HG03558 (cell line): Measurements from ENCODE around the gene PDCD1.

Source experiments
- ATAC-seq: cut with Tn5 transposase; IDR thresholded peaks from one replicate; pipeline ENCODE4 v1.9.1; 2021; ENCODE audit warnings: moderate number of reproducible peaks; ENCODE audit not compliant: unreplicated experiment; ENCODE audit errors: extremely low read depth

Gene PDCD1

DNA sequence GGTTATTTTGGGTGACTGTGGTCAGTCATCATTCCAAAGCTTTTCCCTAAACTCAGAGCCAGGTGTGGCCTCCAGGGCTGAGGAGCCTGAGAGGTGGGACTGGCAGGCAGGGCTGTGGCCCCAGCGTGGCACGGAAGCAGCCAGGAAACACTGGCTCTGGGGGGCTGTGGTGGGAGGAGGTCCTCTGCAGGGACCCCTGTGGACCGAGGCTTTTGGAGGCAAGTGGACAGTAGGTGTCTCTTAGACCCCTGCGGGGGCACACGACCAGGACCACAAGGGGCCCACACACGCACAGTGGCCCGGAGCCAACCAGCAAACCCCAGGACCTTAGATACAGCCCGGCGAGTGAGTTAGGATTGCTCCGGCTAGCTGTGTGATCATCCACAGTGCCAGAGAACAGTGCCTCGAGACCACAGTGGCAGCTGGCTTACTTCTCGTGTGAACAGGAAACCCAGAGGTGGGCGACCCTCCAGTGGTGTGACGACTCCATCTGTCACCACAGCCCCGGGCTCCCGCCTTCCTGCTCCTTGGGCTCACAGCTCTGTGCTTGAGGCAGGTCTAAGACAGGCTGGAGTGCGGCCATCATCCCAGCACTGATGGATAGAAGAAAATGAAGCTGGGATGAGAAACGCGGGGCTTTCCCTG lies 9.2 kb upstream of the PDCD1 start:
- no peak for ATAC-seq

- ATAC-seq: no peak
Measured at GRCh38 chr2:241866790-241867645, 8.3 kb upstream of the PDCD1 start.

GRCh38 chr2:241865957-241866789 lies 7.5 kb upstream of the PDCD1 start:
- ATAC-seq: no peak

DNA sequence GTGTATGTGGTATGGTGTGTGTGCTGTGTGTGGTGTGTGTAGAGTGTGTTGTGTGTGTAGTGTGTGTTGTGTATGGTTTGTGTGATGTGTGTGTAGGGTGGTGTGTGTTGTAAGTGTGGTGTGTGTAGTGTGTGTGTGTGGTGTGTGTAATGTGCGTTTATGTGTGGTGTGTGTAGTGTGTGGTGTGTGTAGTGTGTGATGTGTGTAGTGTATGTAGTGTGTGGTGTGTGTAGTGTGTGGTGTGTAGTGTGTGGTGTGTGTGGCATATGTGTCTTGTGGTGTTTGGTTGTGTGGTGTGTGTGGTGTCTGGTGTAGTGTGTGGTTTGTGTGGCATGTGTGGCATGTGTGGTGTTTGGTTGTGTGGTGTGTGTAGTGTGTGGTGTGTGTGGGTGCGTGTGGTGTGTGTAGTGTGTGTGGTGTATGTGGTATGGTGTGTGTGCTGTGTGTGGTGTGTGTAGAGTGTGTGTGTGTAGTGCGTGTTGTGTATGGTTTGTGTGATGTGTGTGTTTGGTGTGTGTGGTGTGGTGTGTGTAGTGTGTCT lies 6.8 kb upstream of the PDCD1 start:
- no peak for ATAC-seq

DNA sequence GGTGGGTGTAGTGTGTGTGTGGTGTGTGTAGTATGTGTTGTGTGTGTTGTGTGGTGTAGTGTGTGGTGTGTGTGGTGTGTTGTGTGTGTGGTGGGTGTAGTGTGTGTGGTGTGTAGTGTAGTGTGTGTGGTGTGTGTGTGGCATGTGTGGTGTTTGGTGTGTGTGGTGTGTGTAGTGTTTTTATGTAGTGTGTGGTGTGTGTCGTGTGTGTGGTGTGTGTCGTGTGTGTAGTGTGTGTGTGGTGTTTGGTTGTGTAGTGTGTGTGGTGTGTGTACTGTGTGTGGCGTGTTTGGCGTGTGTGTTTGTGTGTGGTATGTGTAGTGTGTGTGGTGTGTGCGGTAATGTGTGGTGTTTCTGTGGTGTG lies 6.1 kb upstream of the PDCD1 start:
- ATAC-seq: no peak

DNA sequence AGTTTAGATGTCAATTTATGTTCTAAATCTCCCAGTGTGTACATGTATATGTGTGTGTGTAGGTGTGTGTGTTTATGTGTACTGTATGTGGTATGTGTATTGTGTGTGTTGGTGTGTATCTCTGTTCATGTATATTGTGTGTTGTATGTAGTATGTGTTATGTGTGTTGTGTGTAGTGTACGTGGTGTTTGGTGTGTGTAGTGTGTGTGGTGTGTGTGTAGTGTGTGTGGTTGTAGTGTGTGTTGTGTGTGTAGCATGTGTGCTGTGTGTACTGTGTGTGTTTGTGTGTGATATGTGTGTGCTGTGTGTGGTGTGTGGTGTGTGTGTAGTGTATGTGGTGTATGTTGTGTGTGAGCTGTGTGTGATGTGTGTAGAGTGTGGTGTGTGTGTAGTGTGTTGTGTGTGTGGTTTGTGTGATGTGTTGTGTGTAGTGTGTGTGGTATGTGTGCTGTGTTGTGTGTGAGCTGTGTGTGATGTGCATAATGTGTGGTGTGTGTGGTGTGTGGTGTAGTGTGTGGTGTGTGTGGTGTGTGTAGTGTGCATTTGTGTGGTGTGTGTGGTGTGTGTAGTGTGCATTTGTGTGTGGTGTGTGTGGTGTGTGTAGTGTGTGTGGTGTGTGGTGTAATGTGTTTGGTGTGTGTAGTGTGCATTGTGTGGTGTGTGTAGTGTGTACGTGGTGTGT lies 5.6 kb upstream of the PDCD1 start:
- ATAC-seq: no peak

GRCh38 chr2:241863536-241863954 lies 4.9 kb upstream of the PDCD1 start:
- no peak for ATAC-seq

DNA sequence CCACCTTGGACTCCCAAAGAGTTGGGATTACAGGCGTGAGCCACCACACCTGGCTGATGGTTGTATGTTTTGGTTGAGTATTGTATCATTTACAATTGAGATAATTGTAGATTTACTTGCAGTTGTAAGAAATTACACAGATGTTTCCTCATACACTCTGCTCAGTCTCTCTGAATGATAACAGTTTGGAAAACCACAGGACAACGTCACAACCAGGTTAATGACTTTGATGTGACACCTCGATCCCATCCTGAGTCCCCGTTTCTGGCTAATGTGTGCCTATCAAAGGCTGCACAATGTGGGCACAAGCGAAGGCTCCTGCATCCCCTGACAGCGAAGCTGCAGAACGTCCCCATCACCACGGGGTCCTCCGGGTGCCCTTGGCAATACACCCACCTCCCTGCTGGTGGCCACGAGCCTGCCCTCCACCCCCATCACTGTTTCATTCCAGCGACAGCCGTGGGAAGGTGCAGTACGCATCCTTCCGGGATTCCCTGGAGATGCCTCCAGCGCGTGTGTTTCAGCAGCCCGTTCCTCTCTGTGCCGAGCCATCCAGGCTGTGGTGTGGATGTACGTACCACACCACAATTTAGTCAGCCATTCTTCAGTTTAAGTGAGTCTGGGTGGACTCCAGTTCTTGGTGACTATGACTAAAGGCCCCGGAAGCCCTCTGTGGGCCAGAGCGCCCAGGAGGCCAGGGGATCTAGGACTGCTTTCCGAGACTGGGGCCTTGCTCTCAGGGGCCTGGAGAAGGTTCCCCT lies 4.3 kb upstream of the PDCD1 start:
- no peak for ATAC-seq

- ATAC-seq: no peak
Measured at GRCh38 chr2:241862093-241862492, 3.4 kb upstream of the PDCD1 start.

DNA sequence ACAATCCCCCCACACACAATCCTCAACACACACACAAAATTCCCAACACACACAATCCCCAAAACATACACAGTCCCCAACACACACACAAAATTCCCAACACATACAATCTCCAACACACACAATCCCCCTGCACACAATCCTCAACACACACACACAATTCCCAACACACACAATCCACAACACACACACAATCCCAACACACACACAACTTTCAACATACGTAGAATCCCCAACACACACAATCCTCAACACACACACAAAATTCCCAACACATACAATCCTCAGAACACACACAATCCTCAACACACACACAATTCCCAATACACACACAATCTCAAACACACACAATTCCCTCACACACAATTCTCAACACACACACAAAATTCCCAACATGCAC lies 2.6 kb upstream of the PDCD1 start:
- no peak for ATAC-seq

GRCh38 chr2:241860184-241861078 lies 1.7 kb upstream of the PDCD1 start:
- ATAC-seq: no peak

DNA sequence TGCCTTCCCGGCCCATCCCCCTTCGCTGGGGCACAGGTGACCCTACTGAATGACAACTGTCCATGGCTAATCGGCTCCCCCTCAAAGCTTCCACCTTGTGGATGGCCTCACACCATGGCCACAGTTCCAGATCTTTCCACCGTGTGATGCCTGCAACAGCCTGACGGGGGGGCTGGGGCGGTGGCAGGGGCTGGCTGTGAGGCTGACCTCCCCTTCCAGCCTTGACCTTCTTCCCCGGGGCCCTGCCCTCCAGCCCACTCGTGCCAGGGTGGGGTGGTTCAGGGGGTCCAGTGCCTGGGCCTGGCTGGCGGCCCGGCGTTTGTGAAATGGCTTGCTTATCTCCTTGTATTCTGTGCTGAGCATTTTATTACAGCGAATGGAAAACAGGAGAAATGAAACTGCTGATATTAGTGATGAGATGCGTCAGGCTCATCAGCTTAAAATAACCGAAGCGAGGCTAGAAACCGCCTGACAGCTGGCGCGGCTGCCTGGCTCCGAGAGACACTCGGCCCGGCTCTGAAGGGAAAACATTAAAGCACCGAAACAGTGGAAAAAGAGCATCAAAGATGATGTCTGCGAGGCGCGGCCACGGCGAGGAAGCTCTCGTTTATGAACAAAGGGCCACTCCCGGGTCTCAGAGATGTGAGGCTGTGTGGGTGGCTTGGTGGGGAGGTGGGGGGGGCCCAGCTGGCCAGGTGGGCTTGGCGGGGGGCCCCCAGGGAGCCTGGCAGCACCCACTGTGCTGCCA lies 916 bp upstream of the PDCD1 start:
- ATAC-seq: no peak

DNA sequence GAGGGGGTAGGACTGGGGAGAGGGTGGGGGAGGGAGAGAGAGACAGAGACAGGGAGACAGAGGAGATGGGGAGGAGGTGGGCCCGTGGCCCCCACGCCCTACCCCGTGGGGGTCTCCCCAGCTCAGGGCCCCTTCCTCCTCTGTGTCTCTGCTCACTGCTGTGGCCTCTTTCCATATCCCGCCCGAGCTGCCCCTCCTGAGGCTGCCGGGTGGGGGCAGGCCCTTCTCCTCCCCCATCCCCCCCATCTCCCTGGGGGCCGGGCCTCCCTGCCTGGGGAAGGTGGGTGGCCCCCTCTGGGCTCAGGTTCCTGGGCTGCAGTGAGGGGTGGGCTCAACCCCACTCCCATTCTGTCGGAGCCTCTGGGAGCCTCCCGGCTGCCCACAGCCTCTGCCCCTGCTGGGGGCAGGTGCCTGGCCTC lies 332 bp upstream of the PDCD1 start:
- ATAC-seq: no peak

- ATAC-seq: no peak
Measured at GRCh38 chr2:241857572-241858121, 1.0 kb downstream of the PDCD1 start.

GRCh38 chr2:241857041-241857541 lies 1.6 kb downstream of the PDCD1 start:
- no peak for ATAC-seq

GRCh38 chr2:241855888-241856422 lies 2.7 kb downstream of the PDCD1 start:
- no peak for ATAC-seq

DNA sequence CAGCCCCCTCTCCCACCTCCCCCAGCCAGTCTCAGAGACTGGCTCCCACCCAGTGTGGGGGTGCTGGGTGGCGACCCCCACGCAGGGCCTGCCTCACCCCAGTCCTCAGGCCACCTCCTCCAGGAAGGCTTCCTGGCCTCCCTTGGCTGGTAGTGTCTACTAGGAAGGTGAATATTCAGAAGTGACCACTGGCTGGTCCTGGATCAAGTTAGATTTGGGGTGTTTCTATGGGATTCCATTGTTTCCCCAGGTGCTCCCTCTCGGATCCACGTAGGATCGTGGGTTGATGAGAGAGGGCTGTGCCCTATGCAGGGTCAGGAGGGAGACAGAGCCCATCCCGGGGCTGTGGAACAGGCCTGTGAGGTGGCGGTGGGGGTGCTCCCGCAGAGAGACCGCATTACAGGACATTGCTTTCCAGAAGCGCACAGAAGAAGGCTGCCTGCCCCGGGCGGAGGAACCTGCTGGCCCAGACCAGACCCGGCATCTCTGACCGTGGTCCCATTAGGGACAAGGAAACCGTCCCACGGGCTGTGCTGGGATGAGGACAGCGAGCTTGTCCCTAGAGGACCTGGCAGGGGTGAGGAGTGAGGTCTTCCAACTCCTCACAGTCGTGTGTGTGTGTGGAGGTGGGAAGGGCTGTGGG lies 3.3 kb downstream of the PDCD1 start:
- ATAC-seq: no peak
